ENCODE data around the gene PCDHB14.
A peak's percentile ranks its signal among the peaks of the same experiment; 100 is the strongest.
"Not testable (repeated sequence)": the region's sequence is repeated elsewhere in the genome, so short reads cannot be mapped to it uniquely, and the experiment has no call there.

Gene PCDHB14

DNA sequence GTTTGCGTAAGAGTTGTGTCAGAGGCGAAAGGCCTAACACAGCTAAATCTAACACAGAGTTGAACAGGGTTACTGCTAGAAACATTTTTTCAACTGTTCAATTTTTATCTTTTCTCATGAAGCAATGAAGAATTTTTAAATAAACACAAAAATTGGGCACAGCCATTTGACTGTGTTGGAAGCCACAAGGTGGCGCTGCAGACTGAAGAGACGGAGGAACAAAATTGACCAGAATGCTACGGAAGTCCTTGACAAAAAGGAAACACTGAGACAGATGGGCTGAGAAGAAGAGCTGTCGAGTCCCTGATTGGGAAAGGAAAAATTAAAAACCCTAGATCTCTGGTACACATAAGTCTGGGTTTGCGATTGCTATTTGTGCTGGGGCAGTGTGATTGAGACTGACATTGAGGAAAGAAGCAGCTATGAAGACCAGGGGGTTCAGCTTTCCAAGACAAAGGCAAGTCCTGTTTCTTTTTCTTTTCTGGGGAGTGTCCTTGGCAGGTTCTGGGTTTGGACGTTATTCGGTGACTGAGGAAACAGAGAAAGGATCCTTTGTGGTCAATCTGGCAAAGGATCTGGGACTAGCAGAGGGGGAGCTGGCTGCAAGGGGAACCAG, 36.1 kb upstream of the PCDHB14 start, which contains the start of gene PCDHB9:
PCDHB9 (plus strand) TSS at position 265 of the 616 bp plus-strand sequence; CDS start at position 423, 158 bp downstream.
- TF ChIP-seq, protein P1, sequence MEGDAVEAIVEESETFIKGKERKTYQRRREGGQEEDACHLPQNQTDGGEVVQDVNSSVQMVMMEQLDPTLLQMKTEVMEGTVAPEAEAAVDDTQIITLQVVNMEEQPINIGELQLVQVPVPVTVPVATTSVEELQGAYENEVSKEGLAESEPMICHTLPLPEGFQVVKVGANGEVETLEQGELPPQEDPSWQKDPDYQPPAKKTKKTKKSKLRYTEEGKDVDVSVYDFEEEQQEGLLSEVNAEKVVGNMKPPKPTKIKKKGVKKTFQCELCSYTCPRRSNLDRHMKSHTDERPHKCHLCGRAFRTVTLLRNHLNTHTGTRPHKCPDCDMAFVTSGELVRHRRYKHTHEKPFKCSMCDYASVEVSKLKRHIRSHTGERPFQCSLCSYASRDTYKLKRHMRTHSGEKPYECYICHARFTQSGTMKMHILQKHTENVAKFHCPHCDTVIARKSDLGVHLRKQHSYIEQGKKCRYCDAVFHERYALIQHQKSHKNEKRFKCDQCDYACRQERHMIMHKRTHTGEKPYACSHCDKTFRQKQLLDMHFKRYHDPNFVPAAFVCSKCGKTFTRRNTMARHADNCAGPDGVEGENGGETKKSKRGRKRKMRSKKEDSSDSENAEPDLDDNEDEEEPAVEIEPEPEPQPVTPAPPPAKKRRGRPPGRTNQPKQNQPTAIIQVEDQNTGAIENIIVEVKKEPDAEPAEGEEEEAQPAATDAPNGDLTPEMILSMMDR (IDR thresholded peaks at IDR 0.05; ENCODE audit: low read depth, low read length): peak; percentile 58
- peak within 1 kb of the TSS; percentile 51 for H3K4me3 ChIP-seq (ENCODE audit: low read depth, low read length)

DNA sequence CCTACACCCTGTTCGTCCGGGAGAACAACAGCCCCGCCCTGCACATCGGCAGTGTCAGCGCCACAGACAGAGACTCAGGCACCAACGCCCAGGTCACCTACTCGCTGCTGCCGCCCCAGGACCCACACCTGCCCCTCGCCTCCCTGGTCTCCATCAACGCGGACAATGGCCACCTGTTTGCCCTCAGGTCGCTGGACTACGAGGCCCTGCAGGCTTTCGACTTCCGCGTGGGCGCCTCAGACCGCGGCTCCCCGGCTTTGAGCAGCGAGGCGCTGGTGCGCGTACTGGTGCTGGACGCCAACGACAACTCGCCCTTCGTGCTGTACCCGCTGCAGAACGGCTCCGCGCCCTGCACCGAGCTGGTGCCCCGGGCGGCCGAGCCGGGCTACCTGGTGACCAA, 34.5 kb upstream of the PCDHB14 start:
- H3K4me3 ChIP-seq (ENCODE audit: low read depth, low read length): not testable (repeated sequence)

DNA sequence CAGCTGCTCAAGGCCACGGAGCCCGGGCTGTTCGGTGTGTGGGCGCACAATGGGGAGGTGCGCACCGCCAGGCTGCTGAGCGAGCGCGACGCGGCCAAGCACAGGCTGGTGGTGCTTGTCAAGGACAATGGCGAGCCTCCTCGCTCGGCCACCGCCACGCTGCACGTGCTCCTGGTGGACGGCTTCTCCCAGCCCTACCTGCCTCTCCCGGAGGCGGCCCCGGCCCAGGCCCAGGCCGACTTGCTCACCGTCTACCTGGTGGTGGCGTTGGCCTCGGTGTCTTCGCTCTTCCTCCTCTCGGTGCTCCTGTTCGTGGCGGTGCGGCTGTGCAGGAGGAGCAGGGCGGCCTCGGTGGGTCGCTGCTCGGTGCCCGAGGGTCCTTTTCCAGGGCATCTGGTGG, 34.0 kb upstream of the PCDHB14 start:
- H3K4me3 ChIP-seq (ENCODE audit: low read depth, low read length): not testable (repeated sequence)

DNA sequence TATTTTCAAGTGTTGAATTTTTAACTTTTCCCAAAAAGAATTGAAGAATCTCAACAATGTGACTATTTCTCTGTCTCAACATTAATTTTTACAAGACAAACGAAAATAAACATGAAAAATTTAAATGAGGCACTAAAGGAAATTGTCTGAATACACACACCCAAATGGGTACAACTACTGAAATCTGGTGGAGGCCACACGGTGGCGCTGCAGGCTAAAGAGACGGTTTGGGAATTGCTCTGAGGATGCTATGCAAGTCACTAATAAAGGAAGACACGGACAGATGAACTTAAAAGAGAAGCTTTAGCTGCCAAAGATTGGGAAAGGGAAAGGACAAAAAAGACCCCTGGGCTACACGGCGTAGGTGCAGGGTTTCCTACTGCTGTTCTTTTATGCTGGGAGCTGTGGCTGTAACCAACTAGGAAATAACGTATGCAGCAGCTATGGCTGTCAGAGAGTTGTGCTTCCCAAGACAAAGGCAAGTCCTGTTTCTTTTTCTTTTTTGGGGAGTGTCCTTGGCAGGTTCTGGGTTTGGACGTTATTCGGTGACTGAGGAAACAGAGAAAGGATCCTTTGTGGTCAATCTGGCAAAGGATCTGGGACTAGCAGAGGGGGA, 30.9 kb upstream of the PCDHB14 start, which contains the start of gene PCDHB10:
PCDHB10 (plus strand) TSS at position 244 of the 616 bp plus-strand sequence; CDS start at position 444, 200 bp downstream.
- peak within 1 kb of the TSS; percentile 10; the same call in 1 of the 2 replicates for H3K4me3 ChIP-seq (ENCODE audit: low read depth, low read length)
- TF ChIP-seq, protein P1 (IDR thresholded peaks at IDR 0.05; ENCODE audit: low read depth, low read length): peak; percentile 74

DNA sequence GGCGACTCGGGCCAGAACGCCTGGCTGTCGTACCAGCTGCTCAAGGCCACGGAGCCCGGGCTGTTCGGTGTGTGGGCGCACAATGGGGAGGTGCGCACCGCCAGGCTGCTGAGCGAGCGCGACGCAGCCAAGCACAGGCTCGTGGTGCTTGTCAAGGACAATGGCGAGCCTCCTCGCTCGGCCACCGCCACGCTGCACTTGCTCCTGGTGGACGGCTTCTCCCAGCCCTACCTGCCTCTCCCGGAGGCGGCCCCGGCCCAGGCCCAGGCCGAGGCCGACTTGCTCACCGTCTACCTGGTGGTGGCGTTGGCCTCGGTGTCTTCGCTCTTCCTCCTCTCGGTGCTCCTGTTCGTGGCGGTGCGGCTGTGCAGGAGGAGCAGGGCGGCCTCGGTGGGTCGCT, 28.8 kb upstream of the PCDHB14 start:
- H3K4me3 ChIP-seq (ENCODE audit: low read depth, low read length): not testable (repeated sequence)

DNA sequence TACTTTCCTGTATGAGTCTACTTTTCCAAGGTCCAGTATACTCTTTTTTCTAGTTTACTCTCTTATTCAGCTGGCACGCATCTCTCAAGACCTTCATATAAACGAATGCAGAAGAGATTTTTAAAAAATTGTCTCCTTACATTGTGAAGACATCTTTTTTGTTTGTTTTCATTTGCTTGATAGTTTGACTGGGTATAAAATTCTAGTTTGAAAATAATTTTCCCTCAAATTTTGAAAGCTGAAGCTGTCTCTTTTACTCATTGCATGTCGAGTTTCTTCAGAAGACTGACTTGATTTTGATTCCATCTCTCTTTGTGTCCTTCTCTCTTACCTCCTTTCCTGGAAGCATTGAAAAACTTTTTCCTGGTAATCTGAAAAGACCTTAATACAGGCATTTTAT, 26.8 kb upstream of the PCDHB14 start:
- no peak overlapping the region for H3K4me3 ChIP-seq (ENCODE audit: low read depth, low read length)
- TF ChIP-seq, protein P1 (IDR thresholded peaks at IDR 0.05; ENCODE audit: low read depth, low read length): no peak

DNA sequence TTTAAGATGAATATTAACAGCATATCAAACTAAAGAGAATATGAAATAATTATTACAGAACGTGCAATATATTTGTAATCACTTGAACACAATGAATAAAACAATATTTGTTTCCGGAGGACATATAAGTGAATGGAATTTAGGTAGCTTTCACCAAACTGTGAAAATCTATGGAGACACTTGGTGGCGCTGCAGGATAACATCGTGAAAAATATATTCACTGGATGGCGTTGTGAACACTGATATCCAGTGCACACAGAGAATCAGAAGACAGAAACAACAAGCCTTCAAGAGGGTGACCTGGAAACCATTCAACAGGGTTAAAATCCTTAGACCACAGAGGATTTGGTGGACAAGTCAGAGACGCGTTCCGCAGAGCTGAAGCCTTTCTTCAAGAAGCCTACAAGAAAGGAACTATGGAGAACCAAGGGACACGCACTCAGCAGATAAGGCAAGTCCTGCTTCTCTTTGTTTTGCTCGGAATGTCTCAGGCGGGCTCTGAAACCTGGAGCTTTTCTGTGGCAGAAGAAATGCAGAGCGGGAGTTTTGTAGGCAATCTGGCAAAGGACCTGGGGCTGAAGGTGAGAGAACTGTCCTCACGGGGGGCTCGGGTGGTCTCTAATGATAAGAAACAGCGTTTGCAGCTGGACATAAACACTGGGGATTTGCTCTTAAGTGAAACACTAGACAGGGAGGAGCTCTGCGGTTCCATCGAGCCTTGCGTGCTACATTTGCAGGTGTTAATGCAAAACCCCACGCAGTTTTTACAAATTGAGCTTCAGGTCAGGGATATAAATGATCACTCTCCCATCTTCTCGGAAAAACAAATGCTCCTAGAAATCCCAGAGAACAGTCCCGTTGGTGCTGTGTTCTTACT, 23.5 kb upstream of the PCDHB14 start, which contains the start of gene PCDHB11:
PCDHB11 (plus strand) TSS at position 269 of the 877 bp plus-strand sequence; CDS start at position 417, 148 bp downstream.
- TF ChIP-seq, protein P1 (IDR thresholded peaks at IDR 0.05; ENCODE audit: low read depth, low read length): peak; percentile 18; the same call in 1 of the 2 replicates
- peak within 1 kb of the TSS; percentile 46 for H3K4me3 ChIP-seq (ENCODE audit: low read depth, low read length)

DNA sequence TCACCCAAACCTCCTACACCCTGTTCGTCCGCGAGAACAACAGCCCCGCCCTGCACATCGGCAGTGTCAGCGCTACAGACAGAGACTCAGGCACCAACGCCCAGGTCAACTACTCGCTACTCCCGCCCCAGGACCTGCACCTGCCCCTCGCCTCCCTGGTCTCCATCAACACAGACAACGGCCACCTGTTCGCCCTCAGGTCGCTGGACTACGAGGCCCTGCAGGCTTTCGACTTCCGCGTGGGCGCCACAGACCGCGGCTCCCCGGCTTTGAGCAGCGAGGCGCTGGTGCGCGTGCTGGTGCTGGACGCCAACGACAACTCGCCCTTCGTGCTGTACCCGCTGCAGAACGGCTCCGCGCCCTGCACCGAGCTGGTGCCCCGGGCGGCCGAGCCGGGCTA, 22.0 kb upstream of the PCDHB14 start:
- not testable (repeated sequence) for H3K4me3 ChIP-seq (ENCODE audit: low read depth, low read length)

DNA sequence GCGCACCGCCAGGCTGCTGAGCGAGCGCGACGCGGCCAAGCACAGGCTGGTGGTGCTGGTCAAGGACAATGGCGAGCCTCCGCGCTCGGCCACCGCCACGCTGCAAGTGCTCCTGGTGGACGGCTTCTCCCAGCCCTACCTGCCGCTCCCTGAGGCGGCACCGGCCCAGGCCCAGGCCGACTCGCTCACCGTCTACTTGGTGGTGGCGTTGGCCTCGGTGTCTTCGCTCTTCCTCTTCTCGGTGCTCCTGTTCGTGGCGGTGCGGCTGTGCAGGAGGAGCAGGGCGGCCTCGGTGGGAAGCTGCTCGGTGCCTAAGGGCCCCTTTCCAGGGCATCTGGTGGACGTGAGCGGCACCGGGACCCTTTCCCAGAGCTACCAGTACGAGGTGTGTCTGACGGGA, 21.5 kb upstream of the PCDHB14 start:
- H3K4me3 ChIP-seq (ENCODE audit: low read depth, low read length): not testable (repeated sequence)

Measured in WI38 (cell line).